Sigmoid colon (tissue), 4 donors: Measurements from ENCODE around the gene KDM6B.

Source experiments
- CTCF ChIP-seq, 4 experiments: fragments of 450-650 bp in 3 of 4; fragments of 200-600 bp in 1 of 4; IDR thresholded peaks; one replicate each; pipeline ENCODE4 v1.5.1; 2016 to 2019; ENCODE audit warnings: antibody characterized with exemption in 4 of 4, mild to moderate bottlenecking in 3 of 4, moderate library complexity in 2 of 4
- EP300 ChIP-seq, 4 donors: sonication (generic); formaldehyde crosslinking; IDR thresholded peaks; one replicate each; pipeline ENCODE4 v1.6.1; 2017; ENCODE audit warnings: antibody characterized with exemption in 4 of 4
- POLR2A ChIP-seq, 2 donors: fragments of 450-650 bp; IDR thresholded peaks; one replicate each; pipeline ENCODE4 v1.6.1; 2016; ENCODE audit warnings: antibody characterized with exemption in 2 of 2, mild to moderate bottlenecking in 2 of 2, moderate library complexity in 2 of 2
- POLR2AphosphoS5 ChIP-seq, 4 donors: sonication (generic); formaldehyde crosslinking; IDR thresholded peaks; one replicate each; pipeline ENCODE4 v1.6.1; 2017; ENCODE audit warnings: antibody characterized with exemption in 4 of 4

GRCh38 chr17:7882068-7882467, 48.1 kb downstream of the KDM6B start:
- TF ChIP-seq EP300 (IDR thresholded peaks at IDR 0.05) (no peak), CTCF (IDR thresholded peaks at IDR 0.05) (no peak), POLR2A (IDR thresholded peaks at IDR 0.05) (no peak), POLR2AphosphoS5 (IDR thresholded peaks at IDR 0.05) (no peak)
